H1 (cell line): ENCODE measurements around the gene CRACDL. TPM values are rescaled to one million over a fixed set of nuclear protein-coding genes. Genes with fewer than 3 reads are reported as not detected.

Source experiments
- CTCF ChIA-PET: fragments of 300-600 bp; sonication (Branson Sonifier 250); formaldehyde crosslinking; loops from one replicate; lab custom pipeline; 2021; ENCODE audit not compliant: partially characterized antibody; lab: Charles Lee
- POLR2A ChIA-PET: fragments of 300-600 bp; sonication (Branson Sonifier 250); formaldehyde crosslinking; loops from one replicate; lab custom pipeline; 2021; ENCODE audit warnings: inconsistent platforms; ENCODE audit not compliant: partially characterized antibody; lab: Charles Lee
- DNase-seq, 2 experiments: peaks; one replicate each; pipeline versions ENCODE4 v3.0.0 to v3.0.0-alpha.2; 2010 to 2022; ENCODE audit warnings: low spot score in 2 of 2, low read depth in 1 of 2, mixed read lengths in 1 of 2
- FAIRE-seq: peaks from 2 replicates; lab custom pipeline; 2011; peaks lifted over from hg19 to GRCh38; lab: Jason Lieb, UNC
- H2AFZ ChIP-seq: 2 replicates; pipeline ENCODE4 v1.8.1; 2012; ENCODE audit warnings: low read length, inconsistent platforms
- H2AK5ac ChIP-seq: 2 replicates; pipeline ENCODE4 v1.6.1; 2013; ENCODE audit warnings: low read depth, low read length
- H2BK120ac ChIP-seq: replicated peaks from 2 replicates; pipeline ENCODE3; 2013; ENCODE audit warnings: low read depth, low read length, inconsistent platforms
- H2BK12ac ChIP-seq: 2 replicates; pipeline ENCODE4 v1.6.1; 2013; ENCODE audit warnings: low read depth, low read length
- H2BK15ac ChIP-seq: 2 replicates; pipeline ENCODE4 v1.6.1; 2013; ENCODE audit warnings: low read length
- H2BK20ac ChIP-seq: 2 replicates; pipeline ENCODE4 v1.6.1; 2013; ENCODE audit warnings: low read length
- H2BK5ac ChIP-seq: 2 replicates; pipeline ENCODE4 v1.6.1; 2013; ENCODE audit warnings: low read depth, low read length
- H3K14ac ChIP-seq: 2 replicates; pipeline ENCODE4 v1.6.1; 2013; ENCODE audit warnings: inconsistent platforms; ENCODE audit not compliant: insufficient read length
- H3K18ac ChIP-seq: 2 replicates; pipeline ENCODE4 v1.6.1; 2013; ENCODE audit warnings: low read length; ENCODE audit errors: extremely low read depth
- H3K23ac ChIP-seq: 2 replicates; pipeline ENCODE4 v1.6.1; 2013; ENCODE audit warnings: inconsistent platforms; ENCODE audit not compliant: insufficient read length
- H3K23me2 ChIP-seq: 2 replicates; pipeline ENCODE4 v1.6.1; 2013; ENCODE audit warnings: low read depth, low read length
- H3K27ac ChIP-seq: 2 replicates; pipeline ENCODE4 v1.6.1; 2011; ENCODE audit warnings: low read depth, low read length, inconsistent platforms
- H3K27me3 ChIP-seq, 4 experiments: replicated peaks in 1 of 4; 1 replicate in 1 of 4; 2 replicates in 3 of 4; pipeline versions ENCODE4 v1.6.1 to v1.8.1; 2011 to 2013; ENCODE audit warnings: low read length in 3 of 4, mild to moderate bottlenecking in 3 of 4, inconsistent platforms in 2 of 4, mixed read lengths in 2 of 4, moderate library complexity in 1 of 4; ENCODE audit not compliant: control insufficient read depth in 3 of 4, insufficient read depth in 3 of 4; ENCODE audit errors: extremely low read depth in 1 of 4
- H3K36me3 ChIP-seq, 4 experiments: 2 replicates each; pipeline versions ENCODE4 v1.6.1 to v1.8.1; 2011 to 2013; ENCODE audit warnings: mild to moderate bottlenecking in 4 of 4, low read length in 3 of 4, moderate library complexity in 2 of 4, control low read depth in 1 of 4, inconsistent platforms in 1 of 4; ENCODE audit not compliant: insufficient read depth in 4 of 4, control insufficient read depth in 2 of 4
- H3K4ac ChIP-seq: replicated peaks from 2 replicates; pipeline ENCODE3; 2013; ENCODE audit warnings: low read length, low read depth, mixed read lengths, inconsistent platforms; ENCODE audit not compliant: insufficient read length
- H3K4me1 ChIP-seq, 4 experiments: replicated peaks in 1 of 4; 1 replicate in 1 of 4; 2 replicates in 3 of 4; pipeline versions ENCODE4 v1.6.1 to v1.8.1; 2011 to 2013; ENCODE audit warnings: low read length in 3 of 4, inconsistent platforms in 2 of 4, mixed read lengths in 1 of 4; ENCODE audit not compliant: insufficient read depth in 4 of 4, control insufficient read depth in 3 of 4
- H3K4me2 ChIP-seq, 2 experiments: 2 replicates each; pipeline versions ENCODE4 v1.6.1 to v1.8.1; 2011 to 2013; ENCODE audit warnings: low read depth in 2 of 2, low read length in 2 of 2, control low read depth in 1 of 2, inconsistent platforms in 1 of 2, mild to moderate bottlenecking in 1 of 2; ENCODE audit not compliant: insufficient read depth in 1 of 2
- H3K4me3 ChIP-seq, 4 experiments: fragments of 200-600, 300-600 bp in 1 of 4; sonication (generic), shearing (Covaris generic), sonication (Bioruptor Twin) in 1 of 4; 2 replicates each; pipeline versions ENCODE4 v1.5.1 to v1.8.1; 2011 to 2016; ENCODE audit warnings: low read length in 4 of 4, low read depth in 3 of 4, control low read depth in 2 of 4, inconsistent platforms in 2 of 4, mild to moderate bottlenecking in 2 of 4, mixed read lengths in 1 of 4, moderate library complexity in 1 of 4; ENCODE audit not compliant: insufficient read depth in 2 of 4; ENCODE audit errors: extremely low read depth in 1 of 4
- H3K56ac ChIP-seq: replicated peaks from 2 replicates; pipeline ENCODE3; 2013; ENCODE audit warnings: low read depth, mild to moderate bottlenecking, mixed read lengths, low read length, inconsistent platforms; ENCODE audit not compliant: insufficient read length
- H3K79me1 ChIP-seq: 2 replicates; pipeline ENCODE4 v1.6.1; 2013; ENCODE audit warnings: low read depth, low read length, control low read depth
- H3K79me2 ChIP-seq, 2 experiments: 2 replicates each; pipeline versions ENCODE4 v1.6.1 to v1.8.1; 2012 to 2013; ENCODE audit warnings: low read length in 2 of 2, mild to moderate bottlenecking in 2 of 2, inconsistent platforms in 1 of 2; ENCODE audit not compliant: insufficient read depth in 2 of 2, control insufficient read depth in 1 of 2
- H3K9ac ChIP-seq, 4 experiments: replicated peaks in 1 of 4; 1 replicate in 1 of 4; 2 replicates in 3 of 4; pipeline versions ENCODE4 v1.6.1 to v1.8.1; 2011 to 2013; ENCODE audit warnings: low read depth in 3 of 4, low read length in 3 of 4, control low read depth in 2 of 4, mild to moderate bottlenecking in 2 of 4, moderate library complexity in 2 of 4, inconsistent platforms in 1 of 4; ENCODE audit errors: extremely low read depth in 1 of 4
- H3K9me3 ChIP-seq, 2 experiments: 2 replicates each; pipeline versions ENCODE4 v1.6.1 to v1.8.1; 2012 to 2013; ENCODE audit warnings: mild to moderate bottlenecking in 2 of 2, moderate library complexity in 2 of 2, control low read depth in 1 of 2, inconsistent platforms in 1 of 2, low read depth in 1 of 2, low read length in 1 of 2, mixed read lengths in 1 of 2; ENCODE audit not compliant: insufficient read depth in 2 of 2
- H4K20me1 ChIP-seq, 2 experiments: replicated peaks in 1 of 2; 2 replicates each; pipeline versions ENCODE3 to v1.8.1; 2011 to 2013; ENCODE audit warnings: inconsistent platforms in 2 of 2, low read length in 2 of 2, mild to moderate bottlenecking in 1 of 2; ENCODE audit not compliant: insufficient read depth in 2 of 2, control insufficient read depth in 1 of 2
- H4K5ac ChIP-seq: 2 replicates; pipeline ENCODE4 v1.6.1; 2013; ENCODE audit warnings: low read length, low read depth, mixed read lengths, inconsistent platforms; ENCODE audit not compliant: insufficient read length
- H4K8ac ChIP-seq: 2 replicates; pipeline ENCODE4 v1.8.0; 2013; ENCODE audit warnings: mild to moderate bottlenecking, moderate library complexity, low read length, inconsistent platforms; ENCODE audit not compliant: insufficient read depth; ENCODE audit errors: extremely low read depth
- H4K91ac ChIP-seq: replicated peaks from 2 replicates; pipeline ENCODE3; 2013; ENCODE audit warnings: low read length, mixed read lengths, inconsistent platforms; ENCODE audit not compliant: insufficient read length
- CREB1 ChIP-seq: IDR thresholded peaks from 2 replicates; pipeline ENCODE4 v1.6.1; 2012; ENCODE audit warnings: inconsistent platforms
- CTBP2 ChIP-seq: IDR thresholded peaks from 2 replicates; pipeline ENCODE4 v1.7.0; 2011; ENCODE audit warnings: borderline replicate concordance, mild to moderate bottlenecking, moderate library complexity, mixed read lengths, low read length; ENCODE audit not compliant: insufficient read depth, insufficient read length
- CTCF ChIP-seq, 3 experiments: IDR thresholded peaks; 1 replicate in 2 of 3; 2 replicates in 1 of 3; pipeline versions ENCODE4 v1.5.1 to v1.6.1; 2011; ENCODE audit warnings: low read length in 3 of 3, mild to moderate bottlenecking in 3 of 3, inconsistent platforms in 2 of 3, low read depth in 1 of 3, moderate library complexity in 1 of 3; ENCODE audit not compliant: insufficient read depth in 1 of 3; ENCODE audit errors: control extremely low read depth in 1 of 3
- EP300 ChIP-seq, 2 experiments: IDR thresholded peaks; 1 replicate in 1 of 2; 2 replicates in 1 of 2; pipeline ENCODE4 v1.6.1; 2011 to 2012; ENCODE audit warnings: low read depth in 2 of 2, low read length in 2 of 2, mild to moderate bottlenecking in 2 of 2, borderline replicate concordance in 1 of 2, inconsistent platforms in 1 of 2, moderate library complexity in 1 of 2
- SIRT6 ChIP-seq: IDR thresholded peaks from one replicate; pipeline ENCODE4 v1.7.1; 2012; ENCODE audit warnings: low read length, inconsistent platforms
- SIX5 ChIP-seq: IDR thresholded peaks from 2 replicates; pipeline ENCODE4 v1.6.1; 2011; ENCODE audit warnings: mild to moderate bottlenecking, low read depth, low read length
- SRF ChIP-seq: IDR thresholded peaks from 2 replicates; pipeline ENCODE4 v1.6.1; 2011; ENCODE audit warnings: mild to moderate bottlenecking, low read depth, low read length, moderate library complexity
- WGBS, 2 experiments: shearing (Covaris generic) in 1 of 2; methylation state at CpG; one replicate each; pipeline versions ENCODE4 v1.1.6 to v1.1.7; 2013 to 2015; ENCODE audit warnings: low lambda C conversion rate in 2 of 2, mixed read lengths in 2 of 2, inconsistent platforms in 1 of 2, low coverage in 1 of 2, missing lambda C conversion rate in 1 of 2; ENCODE audit not compliant: insufficient replicate concordance in 2 of 2, insufficient coverage in 1 of 2, insufficient read length in 1 of 2; ENCODE audit errors: extremely low coverage in 1 of 2, missing lambda C conversion rate in 1 of 2; 5-methylcytosine and 5-hydroxymethylcytosine counted together
- polyA plus RNA-seq, 7 experiments: library from polyadenylated mRNA; depleted of rRNA in 3 of 7; stranded (reverse) in 5 of 7; unstranded in 2 of 7; fragments of >200 nt in 5 of 7; fragments of 200-250 nt in 2 of 7; gene quantifications; 1 replicate in 5 of 7; 2 replicates in 1 of 7; 4 replicates in 1 of 7; pipeline versions ENCODE4 v1.2.1 to v1.2.3, GENCODE V29; 2011 to 2013; ENCODE audit warnings: missing spikeins in 2 of 7, mixed read lengths in 2 of 7
- total RNA-seq: library from RNA; stranded (reverse); fragmentation: NEBNext Ultra II Directional; extraction: Animal tissue kit (Norgen Biotek cat#: 25700); gene quantifications from 2 replicates; pipeline ENCODE4 v1.2.1, GENCODE V29; 2021

The CRACDL gene
- total and polyA plus RNA-seq, 2 of the 8 experiments (the other 6 are each of a cell fraction or from before 2014, with no cell fraction given), result 0.07 to 0.38 TPM

GRCh38 chr2:98932778-98933343, 3.2 kb downstream of the CRACDL start:
- DNase-seq (no peak), FAIRE-seq (no peak)
- Histone ChIP-seq H2BK120ac (no peak overlapping the region), H3K9me3 (no peaks in the 10 kb centered on the region), H3K56ac (no peak overlapping the region), H3K9ac (no peak overlapping the region), H3K79me2 (no peaks in the 10 kb centered on the region), H3K79me1 (no peaks in the 10 kb centered on the region), H2AFZ (no peak overlapping the region), H2BK12ac (no peak overlapping the region), H2BK5ac (no peak overlapping the region), H3K18ac (no peak overlapping the region), H3K23me2 (peaks cover 9% of the 10 kb centered on the region), H3K4me3 (no peak overlapping the region), H3K4me1 (peaks cover 0 to 7% (median 2%) of the 10 kb centered on the region in 4 experiments; a peak in 2 of 7 replicates), H4K5ac (no peak overlapping the region), H3K14ac (no peak overlapping the region), H2BK20ac (no peak overlapping the region), H4K20me1 (no peaks in the 10 kb centered on the region), H3K27me3 (peaks cover 24 to 44% (median 35%) of the 10 kb centered on the region in 4 experiments), H4K8ac (no peak overlapping the region), H2AK5ac (no peak overlapping the region), H3K4me2 (no peak overlapping the region), H4K91ac (no peak overlapping the region), H3K23ac (no peak overlapping the region), H3K4ac (no peak overlapping the region), H3K36me3 (no peaks in the 10 kb centered on the region), H2BK15ac (no peak overlapping the region), H3K27ac (no peak overlapping the region)
- no peak for TF ChIP-seq CTCF (IDR thresholded peaks at IDR 0.05; ENCODE audit: control extremely low read depth in 1 of 3, insufficient read depth in 1 of 3, low read depth in 1 of 3, low read length in 3 of 3)
- TF ChIP-seq SRF, result no peak
- TF ChIP-seq SIX5, result no peak
- no peak for TF ChIP-seq EP300 (IDR thresholded peaks at IDR 0.05; ENCODE audit: borderline replicate concordance in 1 of 2, low read depth in 2 of 2, low read length in 2 of 2)
- TF ChIP-seq CTBP2, result no peak
- no peak for TF ChIP-seq SIRT6
- TF ChIP-seq CREB1, result no peak
- WGBS, 2 experiments, result 87% methylated on average over 10 of the region's 10 CpGs; no CpG with 5 or more reads in 1 of the 2 experiments
- ChIA-PET POLR2A (no interaction called here), CTCF (interaction anchor here (0.9 to 1.6 kb wide), 4 partner anchors 9 to 105 kb away, joined by 3 to 10 read pairs (median 3); no protein-coding TSS in a partner anchor)
